Thyroid gland (tissue), 4 donors: ENCODE measurements around the gene DCST1.

ENCODE experiments used
- CTCF ChIP-seq, 6 experiments: fragments of 200-600 bp in 3 of 6; fragments of 450-650 bp in 3 of 6; sonication (generic) in 3 of 6; IDR thresholded peaks; one replicate each; pipeline ENCODE4 v1.5.1; 2016 to 2019; ENCODE audit warnings: antibody characterized with exemption in 6 of 6, mild to moderate bottlenecking in 2 of 6, inconsistent platforms in 1 of 6, moderate library complexity in 1 of 6
- POLR2A ChIP-seq, 2 donors: fragments of 450-650 bp; IDR thresholded peaks; one replicate each; pipeline ENCODE4 v1.6.1; 2017; ENCODE audit warnings: antibody characterized with exemption in 2 of 2, mild to moderate bottlenecking in 2 of 2, moderate library complexity in 1 of 2

GRCh38 chr1:155075535-155075934, 41.9 kb downstream of the DCST1 start:
- TF ChIP-seq CTCF (IDR thresholded peaks at IDR 0.05) (no peak), POLR2A (IDR thresholded peaks at IDR 0.05) (no peak)
